HepG2 (cell line): ENCODE results near the gene CIBAR2. TPM values are rescaled to one million over a fixed set of nuclear protein-coding genes. Genes with fewer than 3 reads are reported as not detected.

ENCODE experiments used
- ATAC-seq: fragments of 200-7000 bp; cut with Tn5 transposase; 3 replicates; pipeline ENCODE4 v1.9.1; 2020; ENCODE audit warnings: mild to moderate bottlenecking, moderate library complexity
- BruUV-seq: library from RNA; stranded (reverse); fragments of 400-500 nt; replicated peaks from 2 replicates; lab custom pipeline; 2021; lab: Mats Ljungman, UMichigan
- CTCF ChIA-PET: fragments of 300-600 bp; formaldehyde crosslinking; extraction: SDS; loops from one replicate; lab custom pipeline; 2021; ENCODE audit warnings: low total read pairs, inconsistent platforms, low intra/inter-chr PET ratio; lab: Yijun Ruan, JAX
- POLR2A ChIA-PET: fragments of 350-600 bp; sonication (Branson Sonifier 250); formaldehyde crosslinking; loops from one replicate; lab custom pipeline; 2020; ENCODE audit warnings: antibody characterized with exemption, inconsistent platforms; lab: Yijun Ruan, JAX
- DNase-seq: peaks from one replicate; pipeline ENCODE4 v3.0.0-alpha.2; 2015; ENCODE audit warnings: low spot score
- FAIRE-seq: peaks from 3 replicates; lab custom pipeline; 2011; peaks lifted over from hg19 to GRCh38; lab: Jason Lieb, UNC
- H2AFZ ChIP-seq: one replicate; pipeline ENCODE4 v1.6.1; 2011; ENCODE audit warnings: low read length, inconsistent platforms
- H3K27ac ChIP-seq: fragments of 300-600 bp; 3 replicates; pipeline ENCODE4 v1.8.0; 2011; ENCODE audit warnings: mixed run types, mild to moderate bottlenecking, mixed read lengths, low read length, inconsistent platforms; ENCODE audit not compliant: insufficient read depth; ENCODE audit errors: extremely low read length
- H3K27me3 ChIP-seq, 2 experiments: fragments of 200-600 bp in 1 of 2; 2 replicates in 1 of 2; 3 replicates in 1 of 2; pipeline versions ENCODE4 v1.6.0 to v1.8.0; 2011; ENCODE audit warnings: low read length in 2 of 2, mild to moderate bottlenecking in 2 of 2, moderate library complexity in 2 of 2, inconsistent platforms in 1 of 2; ENCODE audit not compliant: insufficient read depth in 2 of 2, control insufficient read depth in 1 of 2
- H3K36me3 ChIP-seq, 2 experiments: fragments of 200-600 bp in 1 of 2; replicated peaks in 1 of 2; 2 replicates in 1 of 2; 3 replicates in 1 of 2; pipeline versions ENCODE4 v1.5.1 to v1.8.0; 2011; ENCODE audit warnings: low read length in 2 of 2, inconsistent platforms in 1 of 2; ENCODE audit not compliant: insufficient read depth in 2 of 2, control insufficient read depth in 1 of 2
- H3K4me1 ChIP-seq: 2 replicates; pipeline ENCODE4 v1.5.1; 2012; ENCODE audit warnings: low read length, inconsistent platforms; ENCODE audit not compliant: insufficient read depth
- H3K4me2 ChIP-seq: 2 replicates; pipeline ENCODE4 v1.6.0; 2011; ENCODE audit warnings: low read depth, low read length, inconsistent platforms
- H3K4me3 ChIP-seq, 3 experiments: fragments of 200-600 bp in 1 of 3; sonication (generic), shearing (Covaris generic) in 1 of 3; replicated peaks in 1 of 3; 2 replicates each; pipeline ENCODE4 v1.5.1; 2011 to 2016; ENCODE audit warnings: low read length in 3 of 3, inconsistent platforms in 2 of 3, low read depth in 2 of 3, mild to moderate bottlenecking in 2 of 3, control low read depth in 1 of 3, mixed read lengths in 1 of 3; ENCODE audit not compliant: insufficient read depth in 1 of 3
- H3K79me2 ChIP-seq: one replicate; pipeline ENCODE4 v1.6.1; 2011; ENCODE audit warnings: low read length, inconsistent platforms; ENCODE audit not compliant: insufficient read depth
- H3K9ac ChIP-seq: 2 replicates; pipeline ENCODE4 v1.6.0; 2011; ENCODE audit warnings: mild to moderate bottlenecking, low read depth, low read length, inconsistent platforms; ENCODE audit not compliant: insufficient read depth
- H3K9me3 ChIP-seq: 2 replicates; pipeline ENCODE4 v1.5.1; 2012; ENCODE audit warnings: mild to moderate bottlenecking, low read length
- H4K20me1 ChIP-seq: 2 replicates; pipeline ENCODE4 v1.6.0; 2011; ENCODE audit warnings: inconsistent platforms, mild to moderate bottlenecking, low read length, moderate library complexity; ENCODE audit not compliant: insufficient read depth
- NR1H2 ChIP-seq: sonication (generic); formaldehyde crosslinking; IDR thresholded peaks from 2 replicates; pipeline ENCODE4 v1.8.1; 2022; ENCODE audit warnings: low read depth, missing genetic modification reagents, borderline replicate concordance
- YEATS4 ChIP-seq: sonication (generic); formaldehyde crosslinking; IDR thresholded peaks from 2 replicates; pipeline ENCODE4 v1.4.0; 2020; ENCODE audit warnings: missing genetic modification reagents, borderline replicate concordance
- ZNF496 ChIP-seq: sonication (generic); formaldehyde crosslinking; IDR thresholded peaks from 2 replicates; pipeline ENCODE4 v1.8.1; 2023; ENCODE audit warnings: mild to moderate bottlenecking, moderate library complexity, missing genetic modification reagents; ENCODE audit not compliant: insufficient replicate concordance
- ZNF562 ChIP-seq: sonication (generic); formaldehyde crosslinking; IDR thresholded peaks from 2 replicates; pipeline ENCODE4 v1.8.0; 2022; ENCODE audit warnings: missing genetic modification reagents, borderline replicate concordance
- WGBS: methylation state at CpG from one replicate; pipeline ENCODE4 v1.1.6; 2017; ENCODE audit warnings: low lambda C conversion rate; 5-methylcytosine and 5-hydroxymethylcytosine counted together
- in situ Hi-C: cut with HindIII; loops from 2 replicates; pipeline ENCODE4 v1.10.0; 2017; ENCODE audit warnings: low pct_unique_long_range_greater_than_20kb; ENCODE audit not compliant: extremely low pct_ligation_motif_present
- intact Hi-C: fragments of 100-400 bp; cut with micrococcal nuclease; formaldehyde crosslinking; loops from one replicate; pipeline ENCODE4 v1.10.0; 2022; ENCODE audit not compliant: unreplicated experiment
- polyA plus RNA-seq, 8 experiments: library from polyadenylated mRNA; depleted of rRNA in 3 of 8; stranded (reverse) in 7 of 8; unstranded in 1 of 8; fragments of >200 nt; fragmentation: Illumina TruSeq in 4 of 8; extraction: Trizol in 4 of 8; gene quantifications; 2 replicates each; pipeline versions ENCODE4 v1.2.1 to v1.2.3, GENCODE V29; 2011 to 2016; ENCODE audit warnings: low read depth in 4 of 8, missing spikeins in 1 of 8, mixed read lengths in 1 of 8; ENCODE audit not compliant: insufficient read depth in 1 of 8
- total RNA-seq, 5 experiments: library from RNA; depleted of rRNA; stranded (reverse); fragments of >200 nt; fragmentation: Illumina TruSeq; extraction: Trizol; gene quantifications; 2 replicates each; pipeline ENCODE4 v1.2.3, GENCODE V29; 2016; ENCODE audit warnings: low read depth in 1 of 5
- TF ChIP-seq, protein P1 (sequence below): sonication (generic); formaldehyde crosslinking; IDR thresholded peaks from 2 replicates; pipeline ENCODE4 v1.4.0; 2020; ENCODE audit warnings: missing genetic modification reagents, borderline replicate concordance

The CIBAR2 gene
- total and polyA plus RNA-seq, 2 of the 13 experiments (the other 11 are each of a cell fraction or from before 2014, with no cell fraction given) = not detected

GRCh38 chr16:85065099-85065498, 47.2 kb downstream of the CIBAR2 start:
- in situ Hi-C loops (no loop called here), intact Hi-C loops (no loop called here)
- no peaks in the 10 kb centered on the region for H3K9me3 ChIP-seq
- H3K9ac ChIP-seq = no peak overlapping the region
- H4K20me1 ChIP-seq = no peaks in the 10 kb centered on the region
- H3K27me3 ChIP-seq = peaks cover 9 to 38% of the 10 kb centered on the region in 2 experiments
- DNase-seq (no peak), FAIRE-seq (no peak), ATAC-seq (no peak)
- no peaks in the 10 kb centered on the region for H3K36me3 ChIP-seq
- no peaks in the 10 kb centered on the region for H3K4me1 ChIP-seq
- no peak overlapping the region for H2AFZ ChIP-seq
- no peak overlapping the region for H3K4me2 ChIP-seq
- no peak overlapping the region for H3K4me3 ChIP-seq
- ChIA-PET CTCF (no interaction called here), POLR2A (no interaction called here)
- BruUV-seq = no TSS peak
- TF ChIP-seq, protein P1, sequence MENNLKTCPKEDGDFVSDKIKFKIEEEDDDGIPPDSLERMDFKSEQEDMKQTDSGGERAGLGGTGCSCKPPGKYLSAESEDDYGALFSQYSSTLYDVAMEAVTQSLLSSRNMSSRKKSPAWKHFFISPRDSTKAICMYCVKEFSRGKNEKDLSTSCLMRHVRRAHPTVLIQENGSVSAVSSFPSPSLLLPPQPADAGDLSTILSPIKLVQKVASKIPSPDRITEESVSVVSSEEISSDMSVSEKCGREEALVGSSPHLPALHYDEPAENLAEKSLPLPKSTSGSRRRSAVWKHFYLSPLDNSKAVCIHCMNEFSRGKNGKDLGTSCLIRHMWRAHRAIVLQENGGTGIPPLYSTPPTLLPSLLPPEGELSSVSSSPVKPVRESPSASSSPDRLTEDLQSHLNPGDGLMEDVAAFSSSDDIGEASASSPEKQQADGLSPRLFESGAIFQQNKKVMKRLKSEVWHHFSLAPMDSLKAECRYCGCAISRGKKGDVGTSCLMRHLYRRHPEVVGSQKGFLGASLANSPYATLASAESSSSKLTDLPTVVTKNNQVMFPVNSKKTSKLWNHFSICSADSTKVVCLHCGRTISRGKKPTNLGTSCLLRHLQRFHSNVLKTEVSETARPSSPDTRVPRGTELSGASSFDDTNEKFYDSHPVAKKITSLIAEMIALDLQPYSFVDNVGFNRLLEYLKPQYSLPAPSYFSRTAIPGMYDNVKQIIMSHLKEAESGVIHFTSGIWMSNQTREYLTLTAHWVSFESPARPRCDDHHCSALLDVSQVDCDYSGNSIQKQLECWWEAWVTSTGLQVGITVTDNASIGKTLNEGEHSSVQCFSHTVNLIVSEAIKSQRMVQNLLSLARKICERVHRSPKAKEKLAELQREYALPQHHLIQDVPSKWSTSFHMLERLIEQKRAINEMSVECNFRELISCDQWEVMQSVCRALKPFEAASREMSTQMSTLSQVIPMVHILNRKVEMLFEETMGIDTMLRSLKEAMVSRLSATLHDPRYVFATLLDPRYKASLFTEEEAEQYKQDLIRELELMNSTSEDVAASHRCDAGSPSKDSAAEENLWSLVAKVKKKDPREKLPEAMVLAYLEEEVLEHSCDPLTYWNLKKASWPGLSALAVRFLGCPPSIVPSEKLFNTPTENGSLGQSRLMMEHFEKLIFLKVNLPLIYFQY (CRISPR knock-in tag) = no peak
- TF ChIP-seq YEATS4 (CRISPR knock-in tag) (no peak), NR1H2 (CRISPR knock-in tag) (no peak), ZNF562 (CRISPR knock-in tag) (no peak), ZNF496 (CRISPR knock-in tag) (no peak)
- WGBS = 71% methylated on average over 9 of the region's 13 CpGs
- no peak overlapping the region for H3K27ac ChIP-seq
- no peaks in the 10 kb centered on the region for H3K79me2 ChIP-seq
